ENCODE results near the gene DPT.

GRCh38 chr1:168759077-168759476, 30.1 kb upstream of the DPT start:
- no peak for TF ChIP-seq CTCF (IDR thresholded peaks at IDR 0.05)
- TF ChIP-seq POLR2A (IDR thresholded peaks at IDR 0.05) = no peak

Data from esophagus squamous epithelium (tissue), 4 donors.